ENCODE data around the gene RFX1.

DNA sequence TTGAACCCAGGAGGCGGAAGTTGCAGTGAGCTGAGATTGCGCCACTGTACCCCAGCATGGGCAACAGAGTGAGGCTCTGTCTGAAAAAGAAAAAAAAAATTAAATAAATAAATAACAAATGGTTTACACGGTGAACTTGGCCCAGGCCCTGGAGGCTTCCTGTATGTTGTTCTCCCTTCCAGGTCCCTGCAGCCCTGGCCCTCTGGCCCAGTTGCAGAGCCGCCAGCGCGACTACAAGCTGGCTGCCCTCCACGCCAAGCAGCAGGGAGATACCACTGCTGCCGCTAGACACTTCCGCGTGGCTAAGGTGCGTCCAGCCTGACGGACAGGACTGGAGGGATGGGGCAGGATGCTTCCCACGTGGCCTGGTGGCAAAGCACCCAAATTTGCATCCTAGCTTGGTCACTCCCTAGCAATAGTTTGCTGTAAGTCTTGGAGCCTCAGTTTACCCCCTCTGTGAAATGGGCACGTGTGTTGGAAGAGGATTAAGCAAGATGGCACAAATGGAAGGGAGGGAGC, 88.2 kb downstream of the RFX1 start:
- no peak for TF ChIP-seq CTCF (IDR thresholded peaks at IDR 0.05)
- TF ChIP-seq POLR2AphosphoS5 (IDR thresholded peaks at IDR 0.05) = no peak
- TF ChIP-seq EP300 (IDR thresholded peaks at IDR 0.05) = no peak

All from suprapubic skin (tissue), 4 donors.